CD4-positive, alpha-beta T cell treated with Interferon alpha-2 for 1 hour (primary cell): Measurements from ENCODE around the gene SEMA3D.

Experiments used
- DNase-seq, 2 donors: peaks; one replicate each; pipeline ENCODE4 v3.0.0-alpha.2; 2020 to 2022

Gene SEMA3D

DNA sequence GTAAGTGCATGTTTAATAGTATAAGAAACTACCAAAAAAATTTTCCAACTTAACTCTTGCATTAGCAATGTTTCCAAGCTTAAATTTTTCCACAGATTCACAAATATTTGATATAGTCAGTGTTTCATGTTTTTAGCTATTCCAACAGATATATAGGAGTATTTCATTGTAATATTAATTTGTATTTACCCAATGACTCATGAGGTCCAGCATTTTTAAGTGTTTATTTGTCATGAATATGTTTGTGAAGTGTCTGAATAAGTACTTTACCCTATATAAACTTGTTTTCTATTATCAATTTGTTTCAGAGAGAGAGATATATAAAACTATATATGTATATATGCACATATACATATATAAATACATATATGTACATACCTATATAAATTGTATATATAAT lies 71.0 kb downstream of the SEMA3D start:
- DNase-seq = no peak

DNA sequence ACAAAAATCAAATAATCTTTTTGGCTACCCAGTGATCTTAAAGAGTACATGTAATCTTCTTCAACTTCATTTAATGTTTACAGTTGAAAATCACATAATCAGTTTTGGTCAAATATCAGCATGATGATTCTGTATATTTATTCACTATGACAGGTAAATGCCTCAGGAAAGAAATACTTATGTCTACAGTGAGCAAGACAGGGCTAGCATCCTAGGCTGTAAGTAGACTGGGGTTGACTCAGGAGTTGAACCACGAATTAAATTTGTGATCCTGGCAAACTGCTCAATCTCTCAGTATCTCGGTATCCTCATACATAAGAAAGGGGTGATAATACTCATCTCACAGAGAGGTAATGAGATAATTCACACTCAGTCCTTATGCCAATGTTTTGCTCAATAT lies 71.8 kb downstream of the SEMA3D start:
- DNase-seq = no peak

DNA sequence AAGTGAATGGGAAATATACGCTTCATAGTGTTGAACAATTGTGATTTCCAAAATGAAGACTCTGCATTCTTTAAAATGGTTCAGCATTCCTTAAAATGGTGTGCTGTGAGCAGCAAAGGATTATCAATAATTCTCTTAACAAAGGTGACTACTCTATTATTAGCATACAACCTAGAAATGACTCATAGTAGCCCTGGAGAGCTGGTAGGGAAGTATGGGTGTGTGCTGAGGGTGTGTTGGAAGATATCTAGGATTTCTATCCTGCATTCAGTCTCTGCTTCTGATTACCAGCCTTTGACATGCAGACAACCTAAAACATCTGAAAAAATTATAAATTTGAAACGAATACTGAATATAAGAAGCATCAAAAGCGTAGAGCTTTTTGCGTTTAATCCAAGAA lies 72.5 kb downstream of the SEMA3D start:
- no peak for DNase-seq

DNA sequence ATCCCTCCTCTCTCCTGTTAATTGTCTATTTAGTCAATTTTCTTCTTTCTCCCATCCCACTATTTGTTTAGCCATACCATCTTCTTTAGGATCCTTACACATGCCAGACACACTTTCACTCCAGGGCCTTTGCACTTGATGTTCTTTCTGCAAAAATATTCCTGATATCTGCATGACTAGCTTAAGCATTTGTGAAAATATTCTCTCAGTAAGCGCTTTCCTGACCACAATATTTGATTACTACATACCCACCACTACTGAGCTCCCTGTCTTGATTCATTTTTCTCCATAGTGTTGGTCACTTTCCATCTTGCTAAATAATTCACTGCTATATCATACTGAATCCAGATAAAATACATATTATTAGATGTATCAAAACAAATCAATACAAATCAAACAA lies 75.1 kb downstream of the SEMA3D start:
- no peak for DNase-seq

DNA sequence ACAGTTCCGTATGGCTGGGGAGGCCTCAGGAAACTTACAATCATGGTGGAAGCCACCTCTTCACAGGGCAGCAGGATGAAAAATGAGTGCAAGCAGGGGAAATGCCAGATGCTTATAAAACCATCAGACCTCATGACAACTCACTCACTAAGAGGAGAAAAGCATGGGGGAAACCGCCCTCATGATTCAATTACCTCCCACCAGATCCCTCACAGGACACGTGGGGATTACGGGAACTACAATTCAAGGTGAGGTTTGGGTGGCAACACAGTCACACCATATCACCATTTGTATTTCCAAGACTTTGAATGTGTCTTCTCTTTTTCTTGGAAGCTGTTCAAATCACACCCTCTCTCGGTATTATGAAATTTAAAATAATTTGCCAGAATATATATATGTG lies 80.1 kb downstream of the SEMA3D start:
- DNase-seq = no peak

DNA sequence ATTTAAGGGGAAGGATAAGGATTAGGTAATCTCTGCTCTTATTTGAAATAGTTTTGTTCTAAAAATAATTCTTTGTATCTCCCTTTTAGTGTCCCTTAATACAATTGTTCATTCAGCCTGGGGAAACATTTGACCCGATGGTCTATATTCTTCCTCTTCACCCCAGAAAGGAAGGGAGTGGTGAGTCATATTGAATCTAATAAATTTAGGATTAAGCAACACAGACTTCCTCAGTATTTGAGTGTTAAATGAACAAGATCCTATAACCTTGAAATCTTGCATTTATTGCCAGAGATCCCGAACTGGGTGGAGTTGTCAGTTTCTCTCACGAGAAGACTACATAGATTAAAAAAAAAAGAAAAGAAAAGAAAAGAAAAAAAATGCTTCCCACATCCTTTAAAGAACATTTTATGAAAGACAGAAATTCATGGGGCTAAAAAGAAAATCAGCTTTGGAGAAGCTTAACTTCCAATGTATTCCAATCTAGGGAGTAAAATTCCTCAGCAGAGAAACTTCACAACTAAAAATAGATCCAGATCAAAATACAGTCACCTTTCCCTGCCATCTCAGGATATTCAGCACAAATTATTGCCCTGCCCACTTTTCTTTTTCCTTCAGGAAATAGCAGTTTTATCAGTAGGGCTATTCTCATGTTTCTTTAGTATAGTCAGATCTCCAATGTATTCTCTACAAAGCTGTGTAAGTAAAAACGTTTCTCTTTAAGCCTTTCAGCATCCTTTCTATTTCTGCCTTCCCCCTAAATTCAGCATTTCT lies 82.2 kb downstream of the SEMA3D start:
- no peak for DNase-seq

DNA sequence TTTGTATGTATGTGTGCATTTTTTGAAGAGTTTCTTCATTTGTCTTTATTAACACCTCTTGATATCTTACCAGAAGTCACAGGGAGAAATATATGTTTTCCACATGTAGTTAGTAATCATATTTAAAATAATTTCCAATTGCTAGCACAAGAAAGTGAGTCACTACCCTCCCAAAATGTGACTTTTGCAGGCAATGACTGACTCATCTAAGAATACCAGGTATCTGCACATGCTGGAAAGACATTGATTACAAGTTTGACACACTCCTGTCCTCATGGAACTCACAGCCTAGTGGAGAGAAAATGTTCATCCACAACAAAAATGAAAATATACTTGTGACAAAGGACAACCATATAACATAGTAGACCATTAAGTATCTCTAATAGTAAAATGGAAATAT lies 82.9 kb downstream of the SEMA3D start:
- no peak for DNase-seq

DNA sequence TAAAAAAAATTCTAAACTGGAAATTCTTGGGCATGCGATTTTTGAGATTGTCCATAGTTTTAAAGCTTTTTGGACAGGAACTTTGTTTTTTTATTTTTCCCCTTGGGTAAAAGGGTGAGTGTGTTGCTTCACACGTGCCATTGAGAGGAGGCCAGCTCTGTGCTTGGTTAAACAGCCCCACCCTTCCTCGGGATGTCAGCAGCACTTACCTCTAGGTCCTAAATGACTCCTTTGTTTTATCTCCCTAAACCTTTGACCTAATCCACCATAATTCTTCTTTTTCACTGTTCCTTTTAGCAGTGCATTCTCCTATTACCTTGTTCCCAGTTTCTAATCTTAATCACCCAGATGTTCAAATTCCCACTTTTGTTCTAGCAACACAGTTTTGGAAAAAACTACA lies 83.5 kb downstream of the SEMA3D start:
- no peak for DNase-seq

DNA sequence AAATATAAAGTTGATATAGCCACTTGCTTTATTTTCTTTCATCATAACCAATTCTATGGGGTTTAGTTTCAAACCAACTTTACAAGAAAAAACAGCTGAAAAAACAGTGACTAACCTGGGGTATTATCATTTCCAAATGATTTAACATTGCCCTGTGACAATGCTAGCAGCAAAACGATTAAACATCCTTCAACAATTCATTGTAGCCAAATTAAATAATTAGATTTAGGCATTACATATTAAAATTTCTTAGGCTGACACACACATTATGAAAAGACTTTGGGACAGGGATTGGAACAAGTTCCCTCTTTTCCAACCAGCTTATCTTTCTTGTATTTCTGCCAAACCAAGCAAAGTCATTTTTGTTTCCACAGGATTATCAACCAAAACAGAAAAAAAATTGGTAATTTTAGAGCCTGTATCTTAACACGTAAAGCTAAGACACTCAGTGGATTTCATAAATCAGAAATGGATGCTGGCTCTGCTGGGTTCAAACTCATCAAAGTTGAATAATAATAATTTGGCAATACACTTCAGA lies 84.0 kb downstream of the SEMA3D start:
- no peak for DNase-seq

DNA sequence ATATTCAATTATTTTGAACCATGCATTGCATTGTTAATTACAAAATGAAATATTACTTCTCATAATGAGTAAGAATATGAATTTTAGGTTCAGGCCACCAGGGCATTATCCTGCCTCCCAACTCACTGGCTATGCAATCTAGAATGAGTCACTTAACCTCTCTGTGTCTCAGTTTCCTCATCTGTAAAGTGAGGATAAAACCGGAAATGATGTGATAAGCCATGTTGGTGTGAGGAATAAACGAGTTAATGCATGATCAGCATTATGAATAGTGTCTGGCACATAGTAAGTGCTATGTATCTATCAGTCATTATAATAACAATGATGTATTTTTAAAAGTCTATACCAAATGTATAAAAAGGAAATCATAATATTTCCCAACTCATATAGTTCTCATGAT lies 85.5 kb downstream of the SEMA3D start:
- DNase-seq = no peak

DNA sequence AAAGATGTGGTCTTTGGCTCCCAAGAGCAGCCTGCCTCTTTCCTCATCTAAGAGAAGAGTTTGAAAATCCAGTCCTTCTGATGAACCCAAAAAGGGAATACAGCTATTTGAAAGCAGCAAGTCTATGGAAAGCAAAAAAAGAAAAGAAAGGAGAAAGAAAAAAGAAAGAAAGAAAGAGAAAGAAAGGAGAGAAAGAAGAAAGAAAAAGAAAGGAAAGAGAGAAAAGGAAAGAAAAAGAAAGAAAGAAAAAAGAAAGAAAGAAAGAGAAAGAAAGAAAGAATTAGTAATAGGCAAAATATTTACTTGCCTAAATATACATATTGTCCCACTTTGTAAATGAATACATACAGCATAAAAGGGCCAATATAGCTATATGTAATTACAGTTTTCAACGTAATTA lies 89.0 kb downstream of the SEMA3D start:
- DNase-seq = no peak

DNA sequence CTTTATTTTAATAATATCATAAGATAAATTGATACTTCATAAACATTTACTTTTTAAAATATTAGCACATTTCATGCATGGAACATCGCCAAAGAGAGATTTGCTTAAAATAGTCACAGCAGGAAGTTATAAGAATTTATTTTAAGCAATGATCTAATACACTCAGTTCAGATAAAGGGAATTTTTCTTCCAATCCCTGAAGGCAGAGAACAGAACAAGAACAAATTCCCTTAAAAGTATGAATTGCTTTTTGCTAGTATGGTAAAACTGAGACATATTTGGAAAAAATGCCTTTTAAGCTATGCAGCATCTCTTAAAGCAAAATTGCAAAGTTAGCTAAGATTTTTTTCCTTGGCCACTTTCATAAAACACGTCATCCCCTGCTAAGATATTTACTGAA lies 91.0 kb downstream of the SEMA3D start:
- no peak for DNase-seq

DNA sequence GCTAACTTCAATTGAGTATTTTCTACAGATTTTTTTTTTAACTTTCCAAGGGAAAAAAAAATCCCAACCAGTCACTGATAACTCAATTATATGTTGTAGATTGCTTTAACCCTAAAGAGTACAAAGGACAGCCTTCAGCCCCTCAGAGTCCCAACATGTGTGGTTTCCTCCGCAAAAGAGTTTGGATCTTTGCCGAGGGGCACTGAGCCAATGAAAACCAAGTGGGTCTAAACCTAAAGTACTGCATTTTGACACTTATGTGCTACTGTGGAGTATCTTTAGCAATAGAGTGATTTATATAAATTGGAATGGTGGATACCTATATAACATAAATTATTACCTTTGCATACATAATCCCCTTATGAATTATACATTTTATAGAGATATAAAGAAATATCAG lies 91.5 kb downstream of the SEMA3D start:
- DNase-seq = no peak

DNA sequence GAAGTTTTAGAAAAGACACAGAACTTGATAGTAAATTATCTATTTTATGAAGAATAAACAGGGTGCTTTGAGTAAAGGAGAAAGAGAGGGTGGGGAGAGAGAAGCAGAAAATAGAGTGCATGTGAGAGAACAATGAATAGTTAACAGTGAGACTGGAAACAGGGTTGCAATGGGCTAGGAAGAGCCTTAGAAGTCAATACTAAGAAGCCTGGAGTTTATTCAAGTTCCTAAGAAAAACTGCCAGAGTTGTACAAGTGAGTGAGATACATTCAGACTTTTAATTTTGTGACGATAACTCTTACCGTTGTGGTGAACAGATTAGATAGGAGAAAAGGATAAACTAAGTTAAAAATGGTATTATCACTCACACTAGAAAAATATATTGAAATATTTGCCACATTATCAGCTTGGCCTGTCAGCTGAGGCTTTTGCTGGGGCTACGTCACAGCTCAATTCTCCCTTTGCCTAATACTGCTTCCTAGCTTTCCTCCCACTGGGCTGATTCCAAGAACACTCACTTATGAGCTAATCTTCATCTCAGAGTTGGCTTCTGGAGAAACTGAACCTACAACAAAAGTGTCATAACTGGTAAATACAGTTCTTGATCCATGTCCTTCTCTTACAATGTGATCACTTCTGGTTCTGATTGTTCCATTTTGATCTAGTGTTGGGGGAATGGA lies 92.7 kb downstream of the SEMA3D start:
- DNase-seq = no peak

DNA sequence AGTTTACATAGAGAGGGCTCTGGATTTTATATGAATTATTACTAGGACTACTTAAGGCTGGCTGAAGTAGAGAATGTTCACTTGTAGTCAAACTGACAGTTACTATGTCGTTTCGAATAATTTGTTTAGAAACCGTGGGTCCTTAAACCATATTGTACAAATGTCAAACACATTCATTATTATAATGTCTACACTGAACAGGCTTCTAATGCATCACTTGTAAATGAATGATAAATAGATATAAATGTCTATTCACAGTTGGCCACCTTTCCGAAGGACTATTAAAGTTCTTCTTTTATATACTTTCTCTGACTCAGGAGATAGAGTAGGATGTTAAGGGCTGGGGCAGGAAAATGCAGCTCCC lies 95.3 kb downstream of the SEMA3D start:
- no peak for DNase-seq

DNA sequence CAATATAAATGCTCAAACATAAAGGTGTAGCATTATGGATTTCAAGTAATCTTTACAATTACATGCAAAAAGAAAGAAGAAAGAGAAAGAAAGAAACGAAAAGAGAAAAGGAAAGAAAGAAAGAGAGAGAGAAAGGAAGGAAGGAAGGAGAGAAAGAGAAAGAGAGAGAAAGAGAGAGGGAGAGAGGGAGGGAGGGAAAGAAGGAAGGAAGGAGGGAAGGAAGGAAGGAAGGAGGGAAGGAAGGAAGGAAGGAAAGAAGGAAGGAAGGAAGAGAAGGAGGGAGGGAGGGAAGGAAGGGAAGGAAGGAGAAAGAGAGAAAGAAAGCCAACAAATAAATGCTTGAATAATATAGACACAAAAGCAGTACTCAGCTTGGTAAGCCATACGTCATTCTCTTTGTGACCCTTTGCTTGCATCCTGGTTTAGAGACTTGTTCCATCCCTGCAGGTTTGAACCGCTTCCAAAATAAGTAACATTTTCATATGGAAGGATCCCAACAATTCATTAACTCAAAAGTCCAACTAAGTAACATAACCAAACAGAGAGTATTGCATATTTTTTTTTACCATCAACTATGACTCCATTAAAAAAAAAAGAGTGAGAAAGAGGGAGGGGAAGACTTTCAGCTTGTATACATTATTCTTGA lies 95.8 kb downstream of the SEMA3D start:
- no peak for DNase-seq

DNA sequence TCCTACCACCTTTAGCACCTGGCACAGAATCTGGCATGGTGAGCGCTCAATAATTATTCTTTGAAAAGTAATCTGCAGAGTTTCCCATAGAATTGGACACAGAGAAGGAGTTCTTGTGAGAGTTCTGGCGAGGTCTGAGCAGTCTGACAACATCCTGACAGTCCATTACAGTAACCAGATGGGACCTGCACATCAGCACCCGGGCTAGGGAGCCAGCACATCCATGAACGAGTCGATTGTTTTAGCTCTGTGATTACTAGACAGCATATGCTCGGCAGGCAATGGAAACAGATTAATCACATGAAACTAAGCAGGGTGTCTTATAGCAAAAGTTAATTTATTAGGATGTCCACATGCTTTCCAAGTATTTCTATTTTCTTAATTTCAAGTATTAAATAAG lies 96.7 kb downstream of the SEMA3D start:
- DNase-seq = no peak

DNA sequence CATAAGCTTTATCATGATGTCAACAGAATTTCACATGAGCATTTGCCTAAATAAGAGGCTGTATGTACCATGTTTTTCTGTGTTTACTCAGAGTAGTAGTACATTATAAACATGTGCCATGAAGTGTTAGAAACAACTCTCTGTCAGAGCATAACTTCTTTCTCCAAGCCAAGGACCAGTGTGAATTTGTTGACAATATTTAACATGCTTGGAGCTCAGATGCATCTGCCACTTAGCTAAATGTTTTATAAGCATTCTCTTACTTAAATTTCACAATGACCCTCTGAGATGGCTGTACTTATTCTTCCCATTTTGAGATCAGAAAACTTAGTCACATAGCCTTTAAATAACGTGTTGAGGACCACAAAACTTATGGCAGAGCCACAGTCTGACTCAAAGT lies 105.0 kb downstream of the SEMA3D start:
- DNase-seq = no peak

DNA sequence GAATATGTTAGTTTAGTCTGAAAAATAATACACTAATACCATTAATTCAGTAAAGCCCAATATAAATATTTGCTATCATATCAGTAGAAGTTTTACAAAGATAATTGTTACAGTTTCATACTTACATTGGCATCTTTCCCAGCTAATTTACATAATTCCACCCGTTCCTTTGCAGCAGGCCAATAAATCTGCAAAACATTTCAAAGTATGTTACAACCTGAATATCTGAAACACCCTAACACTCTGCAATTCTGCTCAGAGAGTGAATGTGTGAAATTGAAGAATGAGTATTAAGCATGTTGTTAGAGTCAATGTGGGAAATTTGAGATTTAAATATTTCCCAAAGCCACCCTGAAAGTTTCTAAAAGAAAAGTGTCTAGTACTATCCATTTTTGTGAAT lies 105.5 kb downstream of the SEMA3D start:
- DNase-seq = no peak

DNA sequence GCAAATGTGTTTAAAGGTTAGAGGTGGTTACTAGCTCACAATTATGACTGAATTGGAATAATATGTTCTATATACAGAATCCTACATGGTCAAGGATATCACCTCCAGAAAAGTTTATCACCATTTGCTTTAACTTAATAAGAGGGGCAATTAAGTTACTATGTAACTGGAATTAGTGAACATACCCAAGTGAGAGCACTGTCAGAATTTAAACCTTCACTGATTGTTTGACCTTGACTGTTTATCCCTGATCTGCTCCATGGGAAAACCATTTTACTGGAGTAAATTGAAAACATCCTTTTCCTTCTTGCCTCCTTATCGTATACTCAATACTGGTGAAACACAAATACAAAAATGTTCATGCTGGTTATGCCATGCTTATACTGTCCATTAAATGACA lies 107.4 kb downstream of the SEMA3D start:
- no peak for DNase-seq

DNA sequence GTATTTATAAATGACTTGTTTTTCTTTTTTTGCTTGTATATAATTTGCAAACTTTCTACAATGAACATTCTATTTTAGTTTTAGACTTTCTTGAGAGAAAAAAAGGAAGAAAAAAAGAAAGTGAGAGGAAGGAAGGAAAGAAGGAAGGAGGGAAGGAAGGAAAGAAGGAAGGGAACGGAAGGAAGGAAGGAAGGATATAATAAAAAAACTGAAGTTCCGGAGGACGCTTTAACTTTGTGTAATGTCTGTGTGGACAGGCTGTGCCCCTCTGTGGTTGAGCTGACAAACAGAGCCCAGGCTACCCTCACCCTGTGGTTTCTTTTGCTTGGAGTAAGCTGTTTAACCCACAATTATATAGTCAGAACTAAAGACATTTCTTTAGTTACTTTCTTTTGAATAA lies 108.7 kb downstream of the SEMA3D start:
- no peak for DNase-seq

DNA sequence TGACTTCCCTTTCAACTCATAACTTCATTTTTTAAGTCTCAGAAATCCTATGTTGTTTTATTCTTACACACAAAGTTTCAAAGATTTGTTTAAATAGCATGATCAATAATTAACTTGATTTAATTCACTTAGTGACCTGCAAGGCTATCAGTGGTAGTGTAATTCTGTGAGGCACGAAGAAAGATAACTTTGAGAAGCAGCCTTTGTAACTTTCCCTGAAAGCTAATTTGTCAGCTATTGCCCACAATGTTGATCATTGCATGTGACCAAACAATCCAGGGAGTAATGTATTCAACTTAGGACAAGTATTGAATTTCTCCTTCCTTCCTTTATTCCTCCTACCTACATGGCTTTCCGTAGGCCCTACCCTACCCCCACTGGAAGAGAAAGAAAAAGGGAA lies 111.0 kb downstream of the SEMA3D start:
- no peak for DNase-seq

DNA sequence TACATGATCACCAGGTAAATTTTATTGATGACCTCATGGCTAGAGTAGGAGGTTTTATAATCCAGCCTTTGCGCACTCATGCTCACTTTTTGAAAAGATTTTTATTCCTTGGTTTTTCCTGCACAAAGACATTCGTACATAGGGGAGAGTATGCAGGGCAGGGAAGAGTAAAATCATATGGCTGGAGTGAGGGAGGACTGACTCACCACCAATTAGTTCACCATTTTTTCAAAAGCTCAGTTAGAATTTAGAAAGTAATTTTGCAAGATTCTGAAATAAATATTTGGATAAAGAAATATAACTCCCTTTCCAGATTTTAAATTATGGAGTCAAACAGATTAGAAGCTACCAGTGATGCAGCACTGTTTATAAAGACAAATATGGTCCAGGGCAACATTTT lies 111.9 kb downstream of the SEMA3D start:
- no peak for DNase-seq

DNA sequence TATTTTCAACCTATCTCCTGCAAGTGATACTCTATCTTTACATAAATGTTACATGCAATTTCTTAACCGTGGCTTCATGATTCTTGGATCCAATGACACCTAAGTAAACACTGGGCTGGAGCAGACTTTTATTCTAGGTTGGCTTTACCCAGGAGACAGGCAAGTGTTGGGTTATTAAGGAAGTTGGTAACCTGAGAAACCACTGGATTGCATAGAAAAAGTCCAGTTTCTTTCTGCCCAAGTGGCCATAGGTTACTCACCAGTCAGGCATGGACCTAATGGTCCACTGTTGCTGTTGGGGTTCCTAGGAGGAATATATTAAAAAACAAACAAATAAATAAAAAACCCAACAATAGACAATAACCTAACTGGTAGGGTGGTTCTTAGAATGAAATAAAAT lies 112.8 kb downstream of the SEMA3D start:
- DNase-seq = no peak
